PC-3 (cell line): ENCODE data around the gene KRT24.

Experiments used
- CTCF ChIP-seq: fragments of 300-600 bp; sonication (generic); conservative IDR thresholded peaks from 2 replicates; pipeline ENCODE4 v1.5.1; 2017; ENCODE audit warnings: antibody characterized with exemption, low read depth, mild to moderate bottlenecking, low read length
- EZH2 ChIP-seq: fragments of 300-600 bp; sonication (generic); IDR thresholded peaks from one replicate; pipeline ENCODE4 v1.6.1; 2017; ENCODE audit warnings: antibody characterized with exemption, mild to moderate bottlenecking, low read length; ENCODE audit not compliant: unreplicated experiment
- EZH2phosphoT487 ChIP-seq: fragments of 300-600 bp; sonication (generic); IDR thresholded peaks from 2 replicates; pipeline ENCODE4 v1.6.1; 2018; ENCODE audit warnings: mild to moderate bottlenecking, antibody characterized with exemption, low read length, borderline replicate concordance

- no peak for TF ChIP-seq CTCF
- TF ChIP-seq EZH2phosphoT487, result no peak
- TF ChIP-seq EZH2, result no peak
These were observed 43.6 kb downstream of the KRT24 start for GRCh38 chr17:40659911-40660310.
